ENCODE data around the gene PNPO. TPM values are rescaled to one million over a fixed set of nuclear protein-coding genes. Genes with fewer than 3 reads are reported as not detected.

PNPO gene
- total RNA-seq, 2 experiments from 2014 or later = 57.8 to 58.0 TPM

Other genes starting within 250 kb of the PNPO start
- gene TBKBP1, start 247.4 kb upstream of the PNPO start, total RNA-seq = 1 to 10 TPM; 6.2 to 6.7 TPM
- 10 to 100 TPM; 53.7 to 54.7 TPM for gene TBX21, start 208.3 kb upstream of the PNPO start, total RNA-seq
- 10 to 100 TPM; 13.4 to 17.0 TPM for gene OSBPL7, start 119.8 kb upstream of the PNPO start, total RNA-seq
- 10 to 100 TPM; 59.7 to 60.9 TPM for gene MRPL10, start 110.0 kb upstream of the PNPO start, total RNA-seq
- under 1 TPM; 0.50 to 0.61 TPM for gene LRRC46, start 109.9 kb upstream of the PNPO start, total RNA-seq
- 10 to 100 TPM; 18.4 to 18.7 TPM for gene SCRN2, start 100.3 kb upstream of the PNPO start, total RNA-seq
- gene SP6, start 90.4 kb upstream of the PNPO start, total RNA-seq = under 1 TPM in 1 of 2 experiments, not detected in 1; 0.08 TPM
- 10 to 100 TPM; 15.8 to 18.3 TPM for gene SP2, start 45.3 kb upstream of the PNPO start, total RNA-seq
- not detected for gene PRR15L, start 16.3 kb downstream of the PNPO start, total RNA-seq
- 100 to 1,000 TPM; 170 to 175 TPM for gene CDK5RAP3, start 29.5 kb downstream of the PNPO start, total RNA-seq
- gene COPZ2, start 96.2 kb downstream of the PNPO start, total RNA-seq = 1 to 10 TPM; 5.5 to 6.0 TPM
- 100 to 1,000 TPM; 101 to 105 TPM for gene NFE2L1, start 106.8 kb downstream of the PNPO start, total RNA-seq
- gene CBX1, start 159.9 kb downstream of the PNPO start, total RNA-seq = 10 to 100 TPM; 56.8 to 60.0 TPM
- 10 to 100 TPM; 35.6 to 38.3 TPM for gene SNX11, start 166.2 kb downstream of the PNPO start, total RNA-seq